ENCODE results near the gene BABAM1. TPM values are rescaled to one million over a fixed set of nuclear protein-coding genes. Genes with fewer than 3 reads are reported as not detected.

The BABAM1 gene
- total and polyA plus RNA-seq, 7 donors: 71.4 to 101 (median 90.0) TPM

DNA sequence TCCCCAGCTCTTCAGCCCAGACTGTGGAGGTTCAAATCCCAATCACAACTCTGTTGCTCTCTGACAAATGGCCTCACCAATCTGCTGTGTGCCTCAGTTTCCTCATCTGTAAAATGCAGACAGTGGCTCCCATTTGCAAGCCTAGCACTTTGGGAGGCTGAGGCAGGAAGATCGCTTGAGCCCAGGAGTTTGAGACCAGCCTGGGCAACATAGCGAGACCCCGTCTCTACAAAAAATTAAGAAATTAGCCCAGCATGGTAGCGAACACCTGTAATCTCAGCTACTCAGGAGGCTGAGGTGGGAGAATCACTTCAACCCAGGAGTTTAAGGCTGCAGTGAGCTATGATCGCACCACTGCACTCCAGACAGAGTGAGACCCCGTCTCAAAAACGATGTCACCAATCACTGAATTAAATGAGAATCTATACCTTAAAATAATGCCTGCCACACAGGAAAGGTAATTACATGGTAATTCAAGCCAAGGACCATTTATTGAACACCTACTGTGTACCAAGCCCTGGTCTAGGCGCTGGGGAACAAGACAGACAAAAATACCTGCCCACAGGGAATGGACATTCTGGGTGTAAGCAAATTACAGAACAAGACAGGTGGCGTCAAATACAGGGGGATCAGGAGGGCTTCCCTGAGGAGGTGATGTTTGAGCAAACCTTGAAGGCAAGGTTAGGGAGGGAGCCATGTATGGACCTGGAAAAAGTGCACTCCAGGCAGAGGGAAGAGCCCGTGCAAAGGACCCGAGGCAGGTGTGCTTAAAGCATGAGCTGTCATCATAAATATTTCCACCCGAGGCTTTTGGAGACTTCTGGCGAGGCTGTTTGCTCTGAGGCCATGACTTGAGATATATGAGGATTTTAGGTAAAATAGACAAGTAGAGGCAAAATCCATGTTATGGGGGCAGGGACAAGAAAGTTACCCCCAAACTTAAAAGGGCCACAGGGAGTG, 29.2 kb upstream of the BABAM1 start:
- no peak for DNase-seq
- no peak overlapping the region for H3K4me3 ChIP-seq
- intact Hi-C loops (cut with DNase I): no loop called here
- TF ChIP-seq, protein P1, sequence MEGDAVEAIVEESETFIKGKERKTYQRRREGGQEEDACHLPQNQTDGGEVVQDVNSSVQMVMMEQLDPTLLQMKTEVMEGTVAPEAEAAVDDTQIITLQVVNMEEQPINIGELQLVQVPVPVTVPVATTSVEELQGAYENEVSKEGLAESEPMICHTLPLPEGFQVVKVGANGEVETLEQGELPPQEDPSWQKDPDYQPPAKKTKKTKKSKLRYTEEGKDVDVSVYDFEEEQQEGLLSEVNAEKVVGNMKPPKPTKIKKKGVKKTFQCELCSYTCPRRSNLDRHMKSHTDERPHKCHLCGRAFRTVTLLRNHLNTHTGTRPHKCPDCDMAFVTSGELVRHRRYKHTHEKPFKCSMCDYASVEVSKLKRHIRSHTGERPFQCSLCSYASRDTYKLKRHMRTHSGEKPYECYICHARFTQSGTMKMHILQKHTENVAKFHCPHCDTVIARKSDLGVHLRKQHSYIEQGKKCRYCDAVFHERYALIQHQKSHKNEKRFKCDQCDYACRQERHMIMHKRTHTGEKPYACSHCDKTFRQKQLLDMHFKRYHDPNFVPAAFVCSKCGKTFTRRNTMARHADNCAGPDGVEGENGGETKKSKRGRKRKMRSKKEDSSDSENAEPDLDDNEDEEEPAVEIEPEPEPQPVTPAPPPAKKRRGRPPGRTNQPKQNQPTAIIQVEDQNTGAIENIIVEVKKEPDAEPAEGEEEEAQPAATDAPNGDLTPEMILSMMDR (IDR thresholded peaks at IDR 0.05): no peak
- TF ChIP-seq EP300 (IDR thresholded peaks at IDR 0.05) (no peak), POLR2AphosphoS5 (IDR thresholded peaks at IDR 0.05) (no peak), POLR2A (IDR thresholded peaks at IDR 0.05) (no peak)
- no peaks in the 10 kb centered on the region for H3K27me3 ChIP-seq
- H3K9me3 ChIP-seq: no peaks in the 10 kb centered on the region
- WGBS, 2 donors: 88 to 92% methylated on average over 13 of the region's 13 CpGs
- H3K27ac ChIP-seq: no peak overlapping the region
- H3K4me1 ChIP-seq: peaks cover 0 to 41% (median 37%) of the 10 kb centered on the region in 4 donors
- H3K36me3 ChIP-seq: peaks cover 0 to 23% (median 9%) of the 10 kb centered on the region in 4 donors

DNA sequence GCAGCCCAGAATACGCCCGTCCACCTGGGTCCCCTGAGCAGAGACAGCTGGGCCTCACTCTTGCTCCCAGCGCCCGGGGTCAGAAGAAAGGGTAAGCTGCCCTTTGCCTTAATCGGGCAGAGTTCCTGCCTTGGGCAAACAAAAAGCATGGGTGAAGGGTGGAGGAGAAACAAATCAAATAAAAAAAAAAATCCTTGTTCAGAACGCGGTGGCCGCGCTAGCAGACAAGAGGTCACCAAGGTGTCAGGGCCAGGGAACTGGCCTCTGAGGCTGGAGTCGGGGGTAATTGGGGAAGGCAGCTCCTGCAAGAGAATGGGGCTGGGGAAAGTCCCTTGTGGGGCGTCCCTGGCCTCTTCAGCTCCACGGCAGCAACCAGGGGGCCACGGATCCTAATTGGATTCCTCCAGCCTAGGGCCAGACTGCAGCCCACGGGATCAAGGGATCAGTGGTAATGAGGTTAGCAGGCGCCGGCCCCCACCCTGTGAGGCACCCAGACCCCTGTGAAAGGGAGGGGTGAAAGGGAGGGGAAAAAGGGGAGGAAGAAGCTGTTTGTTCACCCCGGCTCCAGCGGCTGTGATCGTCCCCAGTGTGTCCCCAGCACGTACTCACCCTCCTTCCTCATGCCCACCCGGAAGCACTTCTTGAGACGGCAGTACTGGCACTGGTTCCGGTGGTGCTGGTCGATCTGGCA, 27.0 kb upstream of the BABAM1 start:
- peak overlapping the region in 1 of 4 donors; percentile 1 for H3K27ac ChIP-seq
- TF ChIP-seq, protein P1 (IDR thresholded peaks at IDR 0.05): no peak
- TF ChIP-seq POLR2A (IDR thresholded peaks at IDR 0.05) (no peak), EP300 (IDR thresholded peaks at IDR 0.05) (no peak), POLR2AphosphoS5 (IDR thresholded peaks at IDR 0.05) (no peak)
- H3K27me3 ChIP-seq: no peaks in the 10 kb centered on the region
- intact Hi-C loops (cut with DNase I): no loop called here
- WGBS, 2 donors: 18 to 62% methylated on average over 24 of the region's 24 CpGs
- H3K4me1 ChIP-seq: peaks cover 0 to 52% (median 36%) of the 10 kb centered on the region in 4 donors
- H3K4me3 ChIP-seq: no peak overlapping the region
- peaks cover 0 to 22% (median 9%) of the 10 kb centered on the region in 4 donors for H3K36me3 ChIP-seq
- H3K9me3 ChIP-seq: no peaks in the 10 kb centered on the region
- no peak for DNase-seq

DNA sequence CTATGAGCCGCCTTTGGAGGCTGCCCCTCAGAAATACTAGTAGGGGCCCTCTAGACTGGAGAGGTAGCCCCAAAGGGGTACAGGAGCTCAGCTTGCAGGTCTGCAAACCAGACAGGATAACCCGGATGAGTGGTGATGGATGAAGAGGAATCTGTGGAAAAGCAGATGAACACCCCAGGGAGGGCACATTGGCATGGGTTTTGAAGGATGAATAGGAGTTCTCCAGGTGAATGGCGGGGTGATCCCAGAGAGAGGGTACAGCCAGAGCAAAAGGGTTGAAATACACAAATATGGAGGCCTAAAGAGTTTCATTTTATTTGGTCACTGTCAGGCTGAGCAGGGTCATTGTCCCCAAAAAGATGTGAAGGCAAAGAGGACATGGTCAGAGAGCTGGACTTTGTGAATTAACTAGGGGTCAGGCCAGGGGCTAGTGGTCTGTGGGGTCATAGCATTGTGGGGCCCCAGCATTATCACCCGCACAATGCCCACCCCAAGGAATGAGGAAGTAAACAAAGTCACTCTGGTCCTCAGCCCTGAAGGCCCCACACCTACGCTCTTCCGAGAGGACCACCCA, 26.3 kb upstream of the BABAM1 start:
- Histone ChIP-seq H3K4me1 (peaks cover 0 to 45% (median 32%) of the 10 kb centered on the region in 4 donors), H3K27me3 (no peaks in the 10 kb centered on the region), H3K36me3 (peaks cover 0 to 22% (median 9%) of the 10 kb centered on the region in 4 donors), H3K9me3 (no peaks in the 10 kb centered on the region), H3K27ac (peak overlapping the region in 2 of 4 donors; percentile 31 to 85), H3K4me3 (no peak overlapping the region)
- intact Hi-C loops (cut with DNase I): no loop called here
- 93 to 96% methylated on average over 6 of the region's 6 CpGs for WGBS, 2 donors
- no peak for DNase-seq
- TF ChIP-seq, protein P1 (IDR thresholded peaks at IDR 0.05): no peak
- no peak for TF ChIP-seq EP300 (IDR thresholded peaks at IDR 0.05)
- TF ChIP-seq POLR2A (IDR thresholded peaks at IDR 0.05): no peak
- TF ChIP-seq POLR2AphosphoS5 (IDR thresholded peaks at IDR 0.05): no peak

DNA sequence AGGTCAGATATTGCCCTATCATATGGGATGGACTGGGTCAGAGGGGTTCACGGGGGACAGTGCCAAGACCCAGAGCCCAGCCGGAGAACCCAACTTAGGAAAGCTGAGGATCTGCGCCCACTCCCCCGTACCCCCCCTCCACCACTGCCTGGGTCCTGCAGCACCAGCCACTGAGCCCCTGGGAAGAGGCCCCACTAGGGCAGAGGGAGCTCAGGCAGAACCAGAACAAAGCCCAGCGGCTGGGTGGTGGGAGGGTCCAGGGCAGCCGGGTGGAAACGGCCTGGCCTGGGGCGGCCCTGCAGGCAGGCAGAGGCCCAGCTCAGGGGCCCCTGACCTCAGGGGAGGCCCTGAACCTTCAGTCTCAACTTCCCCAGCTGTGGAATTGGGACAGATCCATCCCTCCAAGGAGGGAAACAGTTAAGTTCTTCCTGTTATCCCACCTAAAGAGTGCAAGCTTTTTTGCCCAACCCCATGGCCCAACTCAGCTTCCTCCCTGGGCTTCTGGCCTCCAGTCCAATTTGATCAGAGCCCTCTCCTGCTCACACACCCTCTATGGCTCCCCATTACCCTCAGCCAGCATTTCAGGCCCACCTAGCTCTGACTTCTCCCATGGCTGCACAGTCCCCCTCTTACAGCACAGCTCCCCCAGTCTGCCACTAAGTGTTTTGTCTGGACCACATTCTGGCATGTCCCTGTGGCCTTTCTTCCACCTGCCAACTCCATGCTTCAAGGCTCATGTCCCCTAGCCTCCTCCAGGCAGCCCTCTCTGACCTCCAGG, 24.6 kb upstream of the BABAM1 start:
- peaks cover 0 to 22% (median 9%) of the 10 kb centered on the region in 4 donors for H3K36me3 ChIP-seq
- no peak for DNase-seq
- no peaks in the 10 kb centered on the region for H3K9me3 ChIP-seq
- intact Hi-C loops (cut with DNase I): no loop called here
- peak overlapping the region; percentile 84 to 85 (median 84) for H3K27ac ChIP-seq
- WGBS, 2 donors: 40 to 55% methylated on average over 8 of the region's 8 CpGs
- peak overlapping the region in 1 of 4 donors; percentile 76 for H3K4me3 ChIP-seq
- H3K27me3 ChIP-seq: no peaks in the 10 kb centered on the region
- TF ChIP-seq EP300 (IDR thresholded peaks at IDR 0.05) (no peak), POLR2AphosphoS5 (IDR thresholded peaks at IDR 0.05) (no peak), POLR2A (IDR thresholded peaks at IDR 0.05) (no peak)
- TF ChIP-seq, protein P1 (IDR thresholded peaks at IDR 0.05): no peak
- peaks cover 0 to 45% (median 34%) of the 10 kb centered on the region in 4 donors for H3K4me1 ChIP-seq
